ENCODE results near the gene GPR107. TPM values are rescaled to one million over a fixed set of nuclear protein-coding genes. Genes with fewer than 3 reads are reported as not detected.

Gene GPR107
- total RNA-seq, 1 experiment from 2014 or later = 33.2 TPM

- Mint-ChIP-seq H3K27ac (peak overlapping the region; percentile 81), H3K4me3 (no peak overlapping the region)
- TF ChIP-seq ZNF232 (CRISPR knock-in tag; IDR thresholded peaks at IDR 0.05) (no peak), MAX (CRISPR knock-in tag; IDR thresholded peaks at IDR 0.05) (no peak), ARID4B (CRISPR knock-in tag; IDR thresholded peaks at IDR 0.05; ENCODE audit: borderline replicate concordance) (no peak), CBFB (CRISPR knock-in tag; IDR thresholded peaks at IDR 0.05; ENCODE audit: low read depth) (no peak), KAT7 (CRISPR knock-in tag; IDR thresholded peaks at IDR 0.05; ENCODE audit: borderline replicate concordance) (no peak), TEAD4 (CRISPR knock-in tag; IDR thresholded peaks at IDR 0.05) (no peak)
Measured at GRCh38 chr9:130120299-130120587, 66.5 kb downstream of the GPR107 start.

GRCh38 chr9:130120832-130121231 lies 67.1 kb downstream of the GPR107 start:
- no peaks in the 10 kb centered on the region for H3K27me3 Mint-ChIP-seq (ENCODE audit: low read depth)
- no peak overlapping the region for H3K4me3 Mint-ChIP-seq
- peak overlapping the region; percentile 81 for H3K27ac Mint-ChIP-seq
- H3K36me3 Mint-ChIP-seq = peaks cover 8% of the 10 kb centered on the region; the same call in 1 of the 2 replicates
- ATAC-seq (no peak), DNase-seq (ENCODE audit: low spot score) (no peak)
- peaks cover 33% of the 10 kb centered on the region for H3K4me1 Mint-ChIP-seq
- ChIA-PET CTCF (no interaction called here), POLR2A (no interaction called here)
- TF ChIP-seq ZNF671 (CRISPR knock-in tag; IDR thresholded peaks at IDR 0.05) (no peak), EMX1 (CRISPR knock-in tag; IDR thresholded peaks at IDR 0.05) (no peak), IRF2 (CRISPR knock-in tag; IDR thresholded peaks at IDR 0.05; ENCODE audit: borderline replicate concordance, low read depth) (no peak), NR3C1 (CRISPR knock-in tag; conservative IDR thresholded peaks at IDR 0.05; ENCODE audit: low read depth) (no peak), ZNF263 (CRISPR knock-in tag; IDR thresholded peaks at IDR 0.05; ENCODE audit: low read depth) (no peak), ZNF219 (CRISPR knock-in tag; IDR thresholded peaks at IDR 0.05; ENCODE audit: borderline replicate concordance) (no peak), ZNF121 (CRISPR knock-in tag; IDR thresholded peaks at IDR 0.05) (peak; percentile 91; the same call in 1 of the 2 replicates), PREB (CRISPR knock-in tag; IDR thresholded peaks at IDR 0.05; ENCODE audit: borderline replicate concordance) (no peak)
- no peaks in the 10 kb centered on the region for H3K9me3 Mint-ChIP-seq

More at GRCh38 chr9:130120299-130120587, 66.5 kb downstream of the GPR107 start:
- H3K4me1 Mint-ChIP-seq = peaks cover 33% of the 10 kb centered on the region
- CTCF ChIA-PET = no interaction called here
- H3K9me3 Mint-ChIP-seq = no peaks in the 10 kb centered on the region
- no peaks in the 10 kb centered on the region for H3K27me3 Mint-ChIP-seq (ENCODE audit: low read depth)
- ATAC-seq = no peak
- DNase-seq (ENCODE audit: low spot score) = no peak
- POLR2A ChIA-PET = no interaction called here
- H3K36me3 Mint-ChIP-seq = peaks cover 10% of the 10 kb centered on the region

GRCh38 chr9:130122456-130122855 lies 68.8 kb downstream of the GPR107 start:
- no peak for DNase-seq (ENCODE audit: low spot score)
- Mint-ChIP-seq H3K9me3 (no peaks in the 10 kb centered on the region), H3K4me1 (peaks cover 33% of the 10 kb centered on the region), H3K27me3 (ENCODE audit: low read depth) (no peaks in the 10 kb centered on the region), H3K27ac (peak overlapping the region; percentile 53), H3K4me3 (no peak overlapping the region), H3K36me3 (peaks cover 13% of the 10 kb centered on the region)
- ChIA-PET CTCF (no interaction called here), POLR2A (interaction anchor here (0.6 kb wide), 1 partner anchor 34 kb away, joined by 3 read pairs; no protein-coding TSS in a partner anchor)
- no peak for ATAC-seq
- no peak for TF ChIP-seq ZNF396 (CRISPR knock-in tag; IDR thresholded peaks at IDR 0.05; ENCODE audit: borderline replicate concordance)
- TF ChIP-seq JUN (CRISPR knock-in tag; IDR thresholded peaks at IDR 0.05) = no peak
- no peak for TF ChIP-seq USF1 (CRISPR knock-in tag; IDR thresholded peaks at IDR 0.05)
- TF ChIP-seq ZNF317 (CRISPR knock-in tag; IDR thresholded peaks at IDR 0.05; ENCODE audit: borderline replicate concordance, low read depth) = no peak
- no peak for TF ChIP-seq PREB (CRISPR knock-in tag; IDR thresholded peaks at IDR 0.05; ENCODE audit: borderline replicate concordance)
- TF ChIP-seq NFYB (CRISPR knock-in tag; conservative IDR thresholded peaks at IDR 0.05; ENCODE audit: low read depth) = no peak
- no peak for TF ChIP-seq ZNF219 (CRISPR knock-in tag; IDR thresholded peaks at IDR 0.05; ENCODE audit: borderline replicate concordance)
- no peak for TF ChIP-seq HMGXB4 (CRISPR knock-in tag; IDR thresholded peaks at IDR 0.05)
- TF ChIP-seq ZNF416 (CRISPR knock-in tag; IDR thresholded peaks at IDR 0.05) = no peak
- TF ChIP-seq ZNF512 (CRISPR knock-in tag; IDR thresholded peaks at IDR 0.05; ENCODE audit: borderline replicate concordance) = no peak
- TF ChIP-seq KAT7 (CRISPR knock-in tag; IDR thresholded peaks at IDR 0.05; ENCODE audit: borderline replicate concordance) = no peak

Measured in WTC11 (cell line).